ENCODE data around the gene TMEM14A. TPM values are rescaled to one million over a fixed set of nuclear protein-coding genes. Genes with fewer than 3 reads are reported as not detected.
"Not testable (repeated sequence)": the region's sequence is repeated elsewhere in the genome, so short reads cannot be mapped to it uniquely, and the experiment has no call there.

Gene TMEM14A
- total and polyA plus RNA-seq, 9 of the 15 experiments (the other 6 are each of a cell fraction or from before 2014, with no cell fraction given): 3.5 to 43.3 (median 8.5) TPM

DNA sequence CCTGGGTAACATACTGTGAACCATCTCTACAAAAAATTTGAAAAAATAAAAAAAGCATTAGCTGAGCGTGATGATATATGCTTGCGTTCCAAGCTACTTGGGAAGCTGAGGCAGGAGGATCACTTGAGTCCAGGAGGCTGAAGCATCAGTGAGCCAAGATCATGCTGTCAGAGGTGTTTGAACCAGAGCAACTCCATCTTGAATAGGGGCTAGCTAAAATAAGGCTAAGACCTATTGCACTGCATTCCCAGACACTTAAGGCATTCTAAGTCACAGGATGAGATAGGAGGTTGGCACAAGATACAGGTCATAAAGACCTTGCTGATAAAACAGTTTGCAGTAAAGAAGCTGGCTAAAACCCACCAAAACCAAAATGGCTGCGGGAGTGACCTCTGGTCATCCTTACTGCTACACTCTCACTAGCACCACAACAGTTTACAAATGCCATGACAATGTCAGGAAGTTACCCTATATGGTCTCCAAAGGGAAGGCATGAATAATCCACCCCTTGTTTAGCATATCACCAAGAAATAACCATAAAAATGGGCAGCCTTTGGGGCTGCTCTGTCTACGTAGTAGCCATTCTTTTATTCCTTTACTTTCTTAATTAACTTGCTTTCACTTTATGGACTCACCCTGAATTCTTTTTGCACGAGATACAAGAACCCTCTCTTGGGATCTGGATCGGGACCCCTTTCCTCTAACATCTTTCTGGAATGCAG is 34.0 kb downstream of the TMEM14A start (continued):
- not testable (repeated sequence) for TF ChIP-seq ID3 (CRISPR knock-in tag; IDR thresholded peaks at IDR 0.05)
- peak; percentile 81; the same call in 1 of the 2 replicates for TF ChIP-seq ID3 (tag; IDR thresholded peaks at IDR 0.05)
- peak; percentile 45; the same call in 1 of the 2 replicates for TF ChIP-seq TAF7 (tag; IDR thresholded peaks at IDR 0.05)
- TF ChIP-seq PTTG1 (tag; IDR thresholded peaks at IDR 0.05; ENCODE audit: low read depth): peak; percentile 58; the same call in 1 of the 2 replicates
- TF ChIP-seq YY1 (IDR thresholded peaks at IDR 0.05; ENCODE audit: borderline replicate concordance in 1 of 3, control insufficient read depth in 1 of 3, extremely low read depth in 1 of 3, insufficient read depth in 3 of 3, insufficient read length in 1 of 3, insufficient replicate concordance in 2 of 3, low read depth in 1 of 3, low read length in 2 of 3): peak in 1 of 3 experiments; percentile 39
- TF ChIP-seq ILK (tag; IDR thresholded peaks at IDR 0.05; ENCODE audit: borderline replicate concordance, low read depth): peak; percentile 61; the same call in 1 of the 2 replicates
- TF ChIP-seq PYGO2 (tag; IDR thresholded peaks at IDR 0.05): peak; percentile 84
- TF ChIP-seq, protein P1, sequence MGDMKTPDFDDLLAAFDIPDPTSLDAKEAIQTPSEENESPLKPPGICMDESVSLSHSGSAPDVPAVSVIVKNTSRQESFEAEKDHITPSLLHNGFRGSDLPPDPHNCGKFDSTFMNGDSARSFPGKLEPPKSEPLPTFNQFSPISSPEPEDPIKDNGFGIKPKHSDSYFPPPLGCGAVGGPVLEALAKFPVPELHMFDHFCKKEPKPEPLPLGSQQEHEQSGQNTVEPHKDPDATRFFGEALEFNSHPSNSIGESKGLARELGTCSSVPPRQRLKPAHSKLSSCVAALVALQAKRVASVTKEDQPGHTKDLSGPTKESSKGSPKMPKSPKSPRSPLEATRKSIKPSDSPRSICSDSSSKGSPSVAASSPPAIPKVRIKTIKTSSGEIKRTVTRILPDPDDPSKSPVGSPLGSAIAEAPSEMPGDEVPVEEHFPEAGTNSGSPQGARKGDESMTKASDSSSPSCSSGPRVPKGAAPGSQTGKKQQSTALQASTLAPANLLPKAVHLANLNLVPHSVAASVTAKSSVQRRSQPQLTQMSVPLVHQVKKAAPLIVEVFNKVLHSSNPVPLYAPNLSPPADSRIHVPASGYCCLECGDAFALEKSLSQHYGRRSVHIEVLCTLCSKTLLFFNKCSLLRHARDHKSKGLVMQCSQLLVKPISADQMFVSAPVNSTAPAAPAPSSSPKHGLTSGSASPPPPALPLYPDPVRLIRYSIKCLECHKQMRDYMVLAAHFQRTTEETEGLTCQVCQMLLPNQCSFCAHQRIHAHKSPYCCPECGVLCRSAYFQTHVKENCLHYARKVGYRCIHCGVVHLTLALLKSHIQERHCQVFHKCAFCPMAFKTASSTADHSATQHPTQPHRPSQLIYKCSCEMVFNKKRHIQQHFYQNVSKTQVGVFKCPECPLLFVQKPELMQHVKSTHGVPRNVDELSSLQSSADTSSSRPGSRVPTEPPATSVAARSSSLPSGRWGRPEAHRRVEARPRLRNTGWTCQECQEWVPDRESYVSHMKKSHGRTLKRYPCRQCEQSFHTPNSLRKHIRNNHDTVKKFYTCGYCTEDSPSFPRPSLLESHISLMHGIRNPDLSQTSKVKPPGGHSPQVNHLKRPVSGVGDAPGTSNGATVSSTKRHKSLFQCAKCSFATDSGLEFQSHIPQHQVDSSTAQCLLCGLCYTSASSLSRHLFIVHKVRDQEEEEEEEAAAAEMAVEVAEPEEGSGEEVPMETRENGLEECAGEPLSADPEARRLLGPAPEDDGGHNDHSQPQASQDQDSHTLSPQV (IDR thresholded peaks at IDR 0.05): peak; percentile 76
- TF ChIP-seq, protein P2, sequence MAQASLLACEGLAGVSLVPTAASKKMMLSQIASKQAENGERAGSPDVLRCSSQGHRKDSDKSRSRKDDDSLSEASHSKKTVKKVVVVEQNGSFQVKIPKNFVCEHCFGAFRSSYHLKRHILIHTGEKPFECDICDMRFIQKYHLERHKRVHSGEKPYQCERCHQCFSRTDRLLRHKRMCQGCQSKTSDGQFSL (CRISPR knock-in tag; IDR thresholded peaks at IDR 0.05): not testable (repeated sequence)
- TF ChIP-seq, protein P2 (tag; IDR thresholded peaks at IDR 0.05): peak in 1 of 2 experiments; percentile 89; a peak in 2 of 4 replicates
- TF ChIP-seq SMAD3 (CRISPR knock-in tag; conservative IDR thresholded peaks at IDR 0.05): 0 out of 2 replicates have a peak, but pooled peaks have one; percentile 47
- TF ChIP-seq ETV1 (tag; conservative IDR thresholded peaks at IDR 0.05; ENCODE audit: low read depth): peak; percentile 30; the same call in 1 of the 2 replicates

All from K562 (cell line).